Astrocyte (in vitro differentiated cells and primary cell): ENCODE data around the gene RPA3. TPM values are rescaled to one million over a fixed set of nuclear protein-coding genes. Genes with fewer than 3 reads are reported as not detected.

Experiments used
- DNase-seq: peaks from one replicate; pipeline ENCODE4 v3.0.0-alpha.2; 2010; ENCODE audit warnings: low read depth
- FAIRE-seq: peaks from 2 replicates; lab custom pipeline; 2011; peaks lifted over from hg19 to GRCh38; lab: Jason Lieb, UNC
- H2AFZ ChIP-seq: 2 replicates; pipeline ENCODE4 v1.6.0; 2012; ENCODE audit warnings: low read depth, low read length, inconsistent platforms
- H3K27ac ChIP-seq: 2 replicates; pipeline ENCODE4 v1.5.1; 2011; ENCODE audit warnings: low read depth, low read length, inconsistent platforms
- H3K27me3 ChIP-seq: 2 replicates; pipeline ENCODE4 v1.6.0; 2011; ENCODE audit warnings: low read length, inconsistent platforms; ENCODE audit not compliant: insufficient read depth
- H3K36me3 ChIP-seq: 2 replicates; pipeline ENCODE4 v1.5.1; 2011; ENCODE audit warnings: low read length, inconsistent platforms; ENCODE audit not compliant: insufficient read depth
- H3K4me1 ChIP-seq: 2 replicates; pipeline ENCODE4 v1.5.1; 2011; ENCODE audit warnings: low read length, inconsistent platforms; ENCODE audit not compliant: insufficient read depth
- H3K4me2 ChIP-seq: 2 replicates; pipeline ENCODE4 v1.6.0; 2012; ENCODE audit warnings: low read length, inconsistent platforms
- H3K4me3 ChIP-seq: 2 replicates; pipeline ENCODE4 v1.5.1; 2011; ENCODE audit warnings: low read depth, mild to moderate bottlenecking, low read length, inconsistent platforms; ENCODE audit not compliant: insufficient read depth
- H3K79me2 ChIP-seq: 2 replicates; pipeline ENCODE4 v1.6.0; 2012; ENCODE audit warnings: mild to moderate bottlenecking, low read length, inconsistent platforms; ENCODE audit not compliant: insufficient read depth
- H3K9ac ChIP-seq: 2 replicates; pipeline ENCODE4 v1.6.0; 2012; ENCODE audit warnings: mild to moderate bottlenecking, low read length, inconsistent platforms
- H3K9me3 ChIP-seq: 2 replicates; pipeline ENCODE4 v1.5.1; 2012; ENCODE audit warnings: low read depth, mild to moderate bottlenecking, low read length, inconsistent platforms; ENCODE audit not compliant: insufficient read depth
- H4K20me1 ChIP-seq: 2 replicates; pipeline ENCODE4 v1.6.0; 2012; ENCODE audit warnings: low read length, inconsistent platforms; ENCODE audit not compliant: insufficient read depth
- H3K27ac Mint-ChIP-seq: one replicate; pipeline ENCODE4 v1.8.0; 2021; ENCODE audit warnings: mild to moderate bottlenecking, mixed read lengths; ENCODE audit not compliant: unreplicated experiment
- H3K27me3 Mint-ChIP-seq: one replicate; pipeline ENCODE4 v1.8.0; 2021; ENCODE audit warnings: low read depth, mixed read lengths; ENCODE audit not compliant: unreplicated experiment
- H3K36me3 Mint-ChIP-seq: one replicate; pipeline ENCODE4 v1.8.0; 2021; ENCODE audit warnings: low read depth, mixed read lengths; ENCODE audit not compliant: unreplicated experiment
- H3K4me1 Mint-ChIP-seq: one replicate; pipeline ENCODE4 v1.8.0; 2021; ENCODE audit warnings: low read depth, mixed read lengths; ENCODE audit not compliant: unreplicated experiment
- H3K4me3 Mint-ChIP-seq: one replicate; pipeline ENCODE4 v1.8.0; 2021; ENCODE audit warnings: mild to moderate bottlenecking, moderate library complexity, mixed read lengths; ENCODE audit not compliant: unreplicated experiment
- H3K9me3 Mint-ChIP-seq: one replicate; pipeline ENCODE4 v1.8.0; 2021; ENCODE audit warnings: mild to moderate bottlenecking, mixed read lengths; ENCODE audit not compliant: unreplicated experiment
- CTCF ChIP-seq: IDR thresholded peaks from 2 replicates; pipeline ENCODE4 v1.5.1; 2011; ENCODE audit warnings: low read depth, mild to moderate bottlenecking, inconsistent platforms, low read length, moderate library complexity; ENCODE audit not compliant: insufficient read depth
- EZH2 ChIP-seq: IDR thresholded peaks from 2 replicates; pipeline ENCODE4 v1.6.1; 2012; ENCODE audit warnings: mild to moderate bottlenecking, low read length, inconsistent platforms; ENCODE audit not compliant: insufficient read depth
- total RNA-seq: library from RNA; stranded (reverse); gene quantifications from 2 replicates; pipeline ENCODE4 v1.2.1, GENCODE V29; 2021

Gene RPA3
- total RNA-seq, 1 donor from 2014 or later, result 17.7 TPM

- Histone ChIP-seq H3K4me1 (no peaks in the 10 kb centered on the region), H3K9ac (no peak overlapping the region), H3K36me3 (no peaks in the 10 kb centered on the region), H4K20me1 (peaks cover 8% of the 10 kb centered on the region), H2AFZ (no peak overlapping the region), H3K79me2 (peaks cover 3% of the 10 kb centered on the region), H3K27ac (no peak overlapping the region), H3K4me3 (no peak overlapping the region), H3K27me3 (no peaks in the 10 kb centered on the region), H3K4me2 (no peak overlapping the region), H3K9me3 (no peaks in the 10 kb centered on the region)
- Mint-ChIP-seq H3K4me1 (no peaks in the 10 kb centered on the region), H3K27ac (no peak overlapping the region), H3K9me3 (peaks cover 15% of the 10 kb centered on the region), H3K4me3 (no peak overlapping the region), H3K27me3 (no peaks in the 10 kb centered on the region), H3K36me3 (peaks cover 2% of the 10 kb centered on the region)
- DNase-seq, result no peak
- TF ChIP-seq EZH2 (no peak), CTCF (no peak)
- no peak for FAIRE-seq
These were observed 63.3 kb downstream of the RPA3 start for GRCh38 chr7:7654964-7655715.

DNA sequence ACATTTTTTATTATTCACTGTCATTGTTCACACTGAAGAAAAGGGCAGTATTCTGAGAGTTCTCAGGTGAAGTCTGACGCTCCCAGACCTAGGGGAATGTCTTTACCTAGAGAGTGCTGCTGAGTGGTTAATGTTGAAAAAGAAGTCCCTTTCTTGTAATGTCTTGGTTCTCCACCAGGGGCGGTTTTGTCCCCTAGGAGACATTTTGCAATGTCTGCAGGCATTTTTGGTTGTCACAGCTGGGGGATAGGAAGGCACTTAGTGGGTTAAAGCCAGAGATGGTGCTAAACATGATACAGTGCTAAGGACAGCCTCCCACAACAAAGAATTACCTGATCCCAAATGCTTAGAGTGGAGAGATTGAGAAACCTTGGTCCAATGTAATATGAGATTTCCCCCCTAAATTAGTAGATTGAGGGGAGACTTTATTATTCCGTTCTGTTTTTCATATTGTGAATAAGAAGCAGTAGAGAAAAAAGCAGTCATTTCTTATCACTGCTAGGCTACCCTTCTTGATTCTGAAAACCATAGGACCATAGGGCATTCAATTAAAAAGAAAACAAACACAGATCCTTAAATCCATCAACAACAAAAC lies 64.7 kb downstream of the RPA3 start:
- H3K27ac ChIP-seq, result no peak overlapping the region
- no peaks in the 10 kb centered on the region for H3K9me3 ChIP-seq
- no peaks in the 10 kb centered on the region for H3K27me3 ChIP-seq
- H3K79me2 ChIP-seq, result peaks cover 3% of the 10 kb centered on the region
- no peak overlapping the region for H3K4me2 ChIP-seq
- H3K27me3 Mint-ChIP-seq, result no peaks in the 10 kb centered on the region
- H3K36me3 ChIP-seq, result no peaks in the 10 kb centered on the region
- DNase-seq (no peak), FAIRE-seq (no peak)
- H3K4me1 ChIP-seq, result no peaks in the 10 kb centered on the region
- peaks cover 2% of the 10 kb centered on the region for H3K36me3 Mint-ChIP-seq
- H4K20me1 ChIP-seq, result peaks cover 8% of the 10 kb centered on the region
- H3K4me1 Mint-ChIP-seq, result no peaks in the 10 kb centered on the region
- no peak overlapping the region for H2AFZ ChIP-seq
- peaks cover 7% of the 10 kb centered on the region for H3K9me3 Mint-ChIP-seq
- no peak overlapping the region for H3K4me3 ChIP-seq
- no peak overlapping the region for H3K4me3 Mint-ChIP-seq
- H3K27ac Mint-ChIP-seq, result no peak overlapping the region
- no peak overlapping the region for H3K9ac ChIP-seq
- TF ChIP-seq CTCF (peak; percentile 33), EZH2 (no peak)
